ENCODE results near the gene CRYL1. TPM values are rescaled to one million over a fixed set of nuclear protein-coding genes. Genes with fewer than 3 reads are reported as not detected.

CRYL1 gene
- total RNA-seq, 1 experiment from 2014 or later, result 3.7 TPM

DNA sequence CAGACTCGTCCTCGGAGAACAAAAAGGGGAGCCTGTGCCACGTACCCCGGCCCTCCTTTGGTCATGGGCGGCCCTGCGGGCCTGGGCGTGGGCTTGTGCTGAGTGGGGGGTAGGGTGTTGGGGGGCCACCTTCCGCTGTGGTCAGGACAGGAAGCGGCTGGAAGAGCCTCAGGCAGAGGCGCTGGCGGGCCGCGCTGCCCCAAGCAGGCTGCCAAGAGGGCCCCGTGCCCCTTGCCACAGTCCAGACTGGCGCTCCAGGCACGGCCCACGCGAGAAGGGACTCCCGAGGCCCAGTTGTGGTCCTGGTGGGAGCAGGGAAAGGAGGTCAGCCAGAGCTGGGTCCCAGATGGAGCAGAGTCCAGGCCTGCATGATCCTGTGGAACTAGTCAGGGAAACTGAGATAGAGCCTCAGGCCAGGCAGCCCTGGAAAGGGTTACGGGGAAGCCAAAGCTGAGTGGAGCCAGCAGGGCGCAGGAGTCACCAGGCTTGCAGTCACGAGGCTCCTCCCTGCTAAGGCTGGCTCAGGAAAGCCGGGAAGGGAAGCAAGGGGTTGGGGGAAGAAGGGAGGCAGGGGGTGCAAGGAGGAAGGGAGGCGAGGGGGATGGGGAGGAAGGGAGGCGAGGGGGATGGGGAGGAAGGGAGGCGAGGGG, 135.0 kb downstream of the CRYL1 start:
- Mint-ChIP-seq H3K36me3 (ENCODE audit: insufficient read depth in 1 of 3, low read depth in 3 of 3) (peaks cover 0 to 8% (median 2%) of the 10 kb centered on the region in 3 experiments; a peak in 3 of 7 replicates), H3K27me3 (ENCODE audit: low read depth) (peaks cover 4% of the 10 kb centered on the region), H3K4me1 (no peaks in the 10 kb centered on the region), H3K27ac (no peak overlapping the region), H3K4me3 (no peak overlapping the region), H3K9me3 (peaks cover 8 to 14% of the 10 kb centered on the region in 2 experiments; a peak in 4 of 5 replicates)
- Histone ChIP-seq H3K9ac (ENCODE audit: extremely low read depth, insufficient read length, low read length) (no peak overlapping the region), H3K23ac (ENCODE audit: insufficient read length, low read depth, low read length) (no peak overlapping the region), H4K8ac (replicated peaks; ENCODE audit: insufficient read length, low read depth, low read length) (no peak overlapping the region), H3K9me3 (ENCODE audit: control insufficient read depth, low read depth, low read length) (no peaks in the 10 kb centered on the region), H3K79me1 (ENCODE audit: insufficient read depth, low read depth, low read length, poor library complexity, severe bottlenecking) (no peaks in the 10 kb centered on the region), H3K14ac (ENCODE audit: insufficient read depth, low read length) (no peak overlapping the region; the same call in 1 of the 2 replicates), H3K23me2 (ENCODE audit: insufficient read length, low read depth, low read length, poor library complexity, severe bottlenecking) (no peaks in the 10 kb centered on the region), H2BK5ac (ENCODE audit: insufficient read length, low read length) (no peak overlapping the region), H3K27ac (ENCODE audit: insufficient read length, low read depth, low read length) (no peak overlapping the region), H3K4me2 (ENCODE audit: insufficient read depth, insufficient read length, low read length) (no peak overlapping the region), H4K91ac (ENCODE audit: insufficient read length, low read depth, low read length) (no peak overlapping the region), H3K79me2 (ENCODE audit: insufficient read depth, low read length) (no peaks in the 10 kb centered on the region), H2BK12ac (ENCODE audit: insufficient read length, low read depth, low read length) (no peak overlapping the region), H2BK20ac (ENCODE audit: low read depth, low read length, poor library complexity, severe bottlenecking) (no peak overlapping the region), H2BK120ac (ENCODE audit: low read depth, low read length, poor library complexity, severe bottlenecking) (no peak overlapping the region), H4K20me1 (ENCODE audit: control insufficient read depth, insufficient read depth, insufficient read length) (no peaks in the 10 kb centered on the region), H3K4me1 (ENCODE audit: insufficient read depth, low read length) (no peaks in the 10 kb centered on the region), H3K18ac (ENCODE audit: insufficient read length, low read depth, low read length) (no peak overlapping the region), H3T11ph (ENCODE audit: low read length) (no peak overlapping the region), H2BK15ac (ENCODE audit: low read depth, low read length) (no peak overlapping the region), H4K5ac (ENCODE audit: insufficient read length, low read depth, low read length) (no peak overlapping the region), H3K4ac (ENCODE audit: low read depth, low read length) (no peak overlapping the region), H3K27me3 (ENCODE audit: insufficient read depth, low read length) (no peaks in the 10 kb centered on the region), H3K56ac (ENCODE audit: insufficient read length, low read depth, low read length) (no peak overlapping the region), H2AK5ac (ENCODE audit: insufficient read length, low read length) (no peak overlapping the region), H2AFZ (ENCODE audit: low read length) (no peak overlapping the region)
- TF ChIP-seq, protein P1, sequence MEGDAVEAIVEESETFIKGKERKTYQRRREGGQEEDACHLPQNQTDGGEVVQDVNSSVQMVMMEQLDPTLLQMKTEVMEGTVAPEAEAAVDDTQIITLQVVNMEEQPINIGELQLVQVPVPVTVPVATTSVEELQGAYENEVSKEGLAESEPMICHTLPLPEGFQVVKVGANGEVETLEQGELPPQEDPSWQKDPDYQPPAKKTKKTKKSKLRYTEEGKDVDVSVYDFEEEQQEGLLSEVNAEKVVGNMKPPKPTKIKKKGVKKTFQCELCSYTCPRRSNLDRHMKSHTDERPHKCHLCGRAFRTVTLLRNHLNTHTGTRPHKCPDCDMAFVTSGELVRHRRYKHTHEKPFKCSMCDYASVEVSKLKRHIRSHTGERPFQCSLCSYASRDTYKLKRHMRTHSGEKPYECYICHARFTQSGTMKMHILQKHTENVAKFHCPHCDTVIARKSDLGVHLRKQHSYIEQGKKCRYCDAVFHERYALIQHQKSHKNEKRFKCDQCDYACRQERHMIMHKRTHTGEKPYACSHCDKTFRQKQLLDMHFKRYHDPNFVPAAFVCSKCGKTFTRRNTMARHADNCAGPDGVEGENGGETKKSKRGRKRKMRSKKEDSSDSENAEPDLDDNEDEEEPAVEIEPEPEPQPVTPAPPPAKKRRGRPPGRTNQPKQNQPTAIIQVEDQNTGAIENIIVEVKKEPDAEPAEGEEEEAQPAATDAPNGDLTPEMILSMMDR (conservative IDR thresholded peaks at IDR 0.05), result no peak
- WGBS (ENCODE audit: extremely low coverage, insufficient read length, low lambda C conversion rate), result no CpG with 5 or more reads among the region's 26 CpGs
- DNase-seq, result no peak
